GM21515 (cell line): Measurements from ENCODE around the gene TTYH1.

Experiments
- ATAC-seq: cut with Tn5 transposase; IDR thresholded peaks from one replicate; pipeline ENCODE4 v1.9.1; 2021; ENCODE audit not compliant: unreplicated experiment

TTYH1 gene

GRCh38 chr19:54421521-54421920, 6.3 kb downstream of the TTYH1 start:
- no peak for ATAC-seq

GRCh38 chr19:54422136-54422535, 6.9 kb downstream of the TTYH1 start:
- ATAC-seq, result no peak

- ATAC-seq, result no peak
Observed at GRCh38 chr19:54424201-54424600, 8.9 kb downstream of the TTYH1 start.

- no peak for ATAC-seq
Observed at GRCh38 chr19:54424660-54425381, 9.6 kb downstream of the TTYH1 start.

- ATAC-seq, result no peak
Observed at GRCh38 chr19:54425382-54425723, 10.1 kb downstream of the TTYH1 start.

- ATAC-seq, result no peak
Observed at GRCh38 chr19:54426291-54426931, 11.1 kb downstream of the TTYH1 start.

- ATAC-seq, result no peak
Observed at GRCh38 chr19:54427586-54427985, 12.3 kb downstream of the TTYH1 start.

GRCh38 chr19:54428323-54429175, 13.3 kb downstream of the TTYH1 start:
- ATAC-seq, result no peak

GRCh38 chr19:54429176-54429495, 13.9 kb downstream of the TTYH1 start:
- no peak for ATAC-seq

- no peak for ATAC-seq
Observed at GRCh38 chr19:54429545-54430227, 14.4 kb downstream of the TTYH1 start.

GRCh38 chr19:54430306-54431254, 15.3 kb downstream of the TTYH1 start:
- ATAC-seq, result no peak

- ATAC-seq, result no peak
Observed at GRCh38 chr19:54431255-54431838, 16.1 kb downstream of the TTYH1 start.

- ATAC-seq, result no peak
Observed at GRCh38 chr19:54432144-54432738, 17.0 kb downstream of the TTYH1 start.

GRCh38 chr19:54433697-54434096, 18.4 kb downstream of the TTYH1 start:
- no peak for ATAC-seq

GRCh38 chr19:54434112-54434872, 19.0 kb downstream of the TTYH1 start:
- no peak for ATAC-seq

- ATAC-seq, result no peak
Observed at GRCh38 chr19:54434873-54435214, 19.6 kb downstream of the TTYH1 start.

GRCh38 chr19:54435551-54436016, 20.3 kb downstream of the TTYH1 start:
- ATAC-seq, result no peak

GRCh38 chr19:54436031-54436523, 20.8 kb downstream of the TTYH1 start:
- ATAC-seq, result no peak
